Measurements from ENCODE around the gene SAMMSON.

DNA sequence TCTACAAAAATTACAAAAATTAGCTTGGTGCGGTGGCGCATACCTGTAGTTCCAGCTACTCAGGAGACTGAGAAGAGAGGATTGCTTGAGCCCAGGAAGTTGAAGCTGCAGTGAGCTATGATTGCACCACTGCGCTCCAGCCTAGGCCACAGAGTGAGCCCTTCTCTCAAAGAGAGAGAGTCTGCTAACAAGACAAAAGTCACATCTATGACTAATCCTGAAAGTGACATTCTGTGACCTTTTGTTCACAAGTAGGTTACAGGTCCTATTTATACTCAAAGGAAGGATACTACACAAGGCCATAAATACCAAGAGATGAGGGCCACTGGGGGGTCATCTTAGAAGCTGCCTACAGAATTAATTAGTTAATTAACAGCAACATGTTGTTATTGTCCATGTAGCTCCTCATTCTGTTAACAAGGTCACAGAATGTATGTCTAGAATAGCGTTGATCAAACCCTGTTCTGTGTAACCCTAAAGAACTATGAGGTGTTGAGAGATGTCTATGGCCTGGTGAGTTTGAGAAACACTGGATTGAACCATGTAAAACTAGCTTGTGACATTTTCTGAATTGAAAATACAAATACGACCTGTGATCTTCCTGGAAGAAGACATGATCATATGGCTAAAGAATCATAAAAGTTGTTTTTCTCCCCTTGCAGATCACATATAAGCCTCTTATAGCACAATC is 97.0 kb downstream of the SAMMSON start:
- TF ChIP-seq, protein P1, sequence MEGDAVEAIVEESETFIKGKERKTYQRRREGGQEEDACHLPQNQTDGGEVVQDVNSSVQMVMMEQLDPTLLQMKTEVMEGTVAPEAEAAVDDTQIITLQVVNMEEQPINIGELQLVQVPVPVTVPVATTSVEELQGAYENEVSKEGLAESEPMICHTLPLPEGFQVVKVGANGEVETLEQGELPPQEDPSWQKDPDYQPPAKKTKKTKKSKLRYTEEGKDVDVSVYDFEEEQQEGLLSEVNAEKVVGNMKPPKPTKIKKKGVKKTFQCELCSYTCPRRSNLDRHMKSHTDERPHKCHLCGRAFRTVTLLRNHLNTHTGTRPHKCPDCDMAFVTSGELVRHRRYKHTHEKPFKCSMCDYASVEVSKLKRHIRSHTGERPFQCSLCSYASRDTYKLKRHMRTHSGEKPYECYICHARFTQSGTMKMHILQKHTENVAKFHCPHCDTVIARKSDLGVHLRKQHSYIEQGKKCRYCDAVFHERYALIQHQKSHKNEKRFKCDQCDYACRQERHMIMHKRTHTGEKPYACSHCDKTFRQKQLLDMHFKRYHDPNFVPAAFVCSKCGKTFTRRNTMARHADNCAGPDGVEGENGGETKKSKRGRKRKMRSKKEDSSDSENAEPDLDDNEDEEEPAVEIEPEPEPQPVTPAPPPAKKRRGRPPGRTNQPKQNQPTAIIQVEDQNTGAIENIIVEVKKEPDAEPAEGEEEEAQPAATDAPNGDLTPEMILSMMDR (tag by site-specific recombination; IDR thresholded peaks at IDR 0.05) = no peak
- TF ChIP-seq, protein P2, sequence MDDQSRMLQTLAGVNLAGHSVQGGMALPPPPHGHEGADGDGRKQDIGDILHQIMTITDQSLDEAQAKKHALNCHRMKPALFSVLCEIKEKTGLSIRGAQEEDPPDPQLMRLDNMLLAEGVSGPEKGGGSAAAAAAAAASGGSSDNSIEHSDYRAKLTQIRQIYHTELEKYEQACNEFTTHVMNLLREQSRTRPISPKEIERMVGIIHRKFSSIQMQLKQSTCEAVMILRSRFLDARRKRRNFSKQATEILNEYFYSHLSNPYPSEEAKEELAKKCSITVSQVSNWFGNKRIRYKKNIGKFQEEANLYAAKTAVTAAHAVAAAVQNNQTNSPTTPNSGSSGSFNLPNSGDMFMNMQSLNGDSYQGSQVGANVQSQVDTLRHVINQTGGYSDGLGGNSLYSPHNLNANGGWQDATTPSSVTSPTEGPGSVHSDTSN (CRISPR knock-in tag; IDR thresholded peaks at IDR 0.05) = no peak
- TF ChIP-seq ZNF561 (tag by site-specific recombination; IDR thresholded peaks at IDR 0.05; ENCODE audit: borderline replicate concordance) (no peak), ZNF140 (tag by site-specific recombination; IDR thresholded peaks at IDR 0.05) (no peak), TRIM28 (IDR thresholded peaks at IDR 0.05; ENCODE audit: borderline replicate concordance, low read length) (no peak)
- TF ChIP-seq, protein P3, sequence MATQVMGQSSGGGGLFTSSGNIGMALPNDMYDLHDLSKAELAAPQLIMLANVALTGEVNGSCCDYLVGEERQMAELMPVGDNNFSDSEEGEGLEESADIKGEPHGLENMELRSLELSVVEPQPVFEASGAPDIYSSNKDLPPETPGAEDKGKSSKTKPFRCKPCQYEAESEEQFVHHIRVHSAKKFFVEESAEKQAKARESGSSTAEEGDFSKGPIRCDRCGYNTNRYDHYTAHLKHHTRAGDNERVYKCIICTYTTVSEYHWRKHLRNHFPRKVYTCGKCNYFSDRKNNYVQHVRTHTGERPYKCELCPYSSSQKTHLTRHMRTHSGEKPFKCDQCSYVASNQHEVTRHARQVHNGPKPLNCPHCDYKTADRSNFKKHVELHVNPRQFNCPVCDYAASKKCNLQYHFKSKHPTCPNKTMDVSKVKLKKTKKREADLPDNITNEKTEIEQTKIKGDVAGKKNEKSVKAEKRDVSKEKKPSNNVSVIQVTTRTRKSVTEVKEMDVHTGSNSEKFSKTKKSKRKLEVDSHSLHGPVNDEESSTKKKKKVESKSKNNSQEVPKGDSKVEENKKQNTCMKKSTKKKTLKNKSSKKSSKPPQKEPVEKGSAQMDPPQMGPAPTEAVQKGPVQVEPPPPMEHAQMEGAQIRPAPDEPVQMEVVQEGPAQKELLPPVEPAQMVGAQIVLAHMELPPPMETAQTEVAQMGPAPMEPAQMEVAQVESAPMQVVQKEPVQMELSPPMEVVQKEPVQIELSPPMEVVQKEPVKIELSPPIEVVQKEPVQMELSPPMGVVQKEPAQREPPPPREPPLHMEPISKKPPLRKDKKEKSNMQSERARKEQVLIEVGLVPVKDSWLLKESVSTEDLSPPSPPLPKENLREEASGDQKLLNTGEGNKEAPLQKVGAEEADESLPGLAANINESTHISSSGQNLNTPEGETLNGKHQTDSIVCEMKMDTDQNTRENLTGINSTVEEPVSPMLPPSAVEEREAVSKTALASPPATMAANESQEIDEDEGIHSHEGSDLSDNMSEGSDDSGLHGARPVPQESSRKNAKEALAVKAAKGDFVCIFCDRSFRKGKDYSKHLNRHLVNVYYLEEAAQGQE (tag by site-specific recombination; IDR thresholded peaks at IDR 0.05) = no peak
